IMR-90 (cell line): Measurements from ENCODE around the gene TUBGCP6. TPM values are rescaled to one million over a fixed set of nuclear protein-coding genes. Genes with fewer than 3 reads are reported as not detected.

Experiments used
- ATAC-seq: fragments of 200-7000 bp; cut with Tn5 transposase; 2 replicates; pipeline ENCODE4 v1.9.1; 2020; ENCODE audit warnings: low read depth, mild to moderate bottlenecking, moderate library complexity
- BruUV-seq: library from RNA; stranded (reverse); fragments of 400-500 nt; replicated peaks from 2 replicates; lab custom pipeline; 2021; lab: Mats Ljungman, UMichigan
- CTCF ChIA-PET: fragments of 300-600 bp; formaldehyde crosslinking; extraction: SDS; loops from one replicate; lab custom pipeline; 2021; ENCODE audit warnings: antibody characterized with exemption; lab: Yijun Ruan, JAX
- POLR2A ChIA-PET: fragments of 300-600 bp; sonication (Branson Sonifier 250); formaldehyde crosslinking; loops from one replicate; lab custom pipeline; 2022; ENCODE audit warnings: antibody characterized with exemption; ENCODE audit not compliant: unreplicated experiment; lab: Charles Lee
- DNase-seq: peaks from one replicate; pipeline ENCODE4 v3.0.0; 2013
- H2AFZ ChIP-seq: replicated peaks from 2 replicates; pipeline ENCODE3; 2013; ENCODE audit warnings: low read length, mild to moderate bottlenecking; ENCODE audit not compliant: poor library complexity
- H2AK5ac ChIP-seq: 2 replicates; pipeline ENCODE4 v1.6.1; 2013; ENCODE audit warnings: low read depth, low read length, inconsistent platforms
- H2AK9ac ChIP-seq: replicated peaks from 2 replicates; pipeline ENCODE3; 2013; ENCODE audit warnings: mild to moderate bottlenecking, low read depth, low read length, moderate library complexity; ENCODE audit not compliant: poor library complexity
- H2BK120ac ChIP-seq: 2 replicates; pipeline ENCODE4 v1.6.1; 2013; ENCODE audit warnings: low read depth, low read length, inconsistent platforms
- H2BK15ac ChIP-seq: 3 replicates; pipeline ENCODE4 v1.6.1; 2013; ENCODE audit warnings: low read depth, low read length, inconsistent platforms
- H2BK20ac ChIP-seq: 2 replicates; pipeline ENCODE4 v1.6.1; 2013; ENCODE audit warnings: low read depth, mild to moderate bottlenecking, inconsistent platforms, low read length, moderate library complexity
- H2BK5ac ChIP-seq: 2 replicates; pipeline ENCODE4 v1.6.1; 2013; ENCODE audit warnings: mild to moderate bottlenecking, low read depth, low read length, inconsistent platforms; ENCODE audit not compliant: poor library complexity, severe bottlenecking
- H3K14ac ChIP-seq: replicated peaks from 2 replicates; pipeline ENCODE4 v1.6.1; 2013; ENCODE audit warnings: low read depth, low read length, inconsistent platforms
- H3K18ac ChIP-seq: 2 replicates; pipeline ENCODE4 v1.6.1; 2013; ENCODE audit warnings: low read depth, low read length, control low read depth
- H3K23ac ChIP-seq: 2 replicates; pipeline ENCODE4 v1.6.1; 2013; ENCODE audit warnings: low read depth, low read length, inconsistent platforms
- H3K27ac ChIP-seq: 2 replicates; pipeline ENCODE4 v1.5.1; 2013; ENCODE audit warnings: mild to moderate bottlenecking, control low read depth, low read length; ENCODE audit not compliant: insufficient read depth
- H3K27me3 ChIP-seq: 2 replicates; pipeline ENCODE4 v1.6.1; 2013; ENCODE audit warnings: low read length; ENCODE audit not compliant: control insufficient read depth, insufficient read depth
- H3K36me3 ChIP-seq: 2 replicates; pipeline ENCODE4 v1.6.1; 2013; ENCODE audit warnings: low read length, mixed read lengths; ENCODE audit not compliant: control insufficient read depth, insufficient read depth
- H3K4ac ChIP-seq: 2 replicates; pipeline ENCODE4 v1.6.1; 2013; ENCODE audit warnings: low read depth, low read length, inconsistent platforms
- H3K4me1 ChIP-seq: 2 replicates; pipeline ENCODE4 v1.6.1; 2013; ENCODE audit warnings: low read length, mixed read lengths; ENCODE audit not compliant: control insufficient read depth, insufficient read depth
- H3K4me2 ChIP-seq: 2 replicates; pipeline ENCODE4 v1.6.1; 2013; ENCODE audit warnings: low read depth, mild to moderate bottlenecking, control low read depth, low read length, moderate library complexity
- H3K4me3 ChIP-seq: 2 replicates; pipeline ENCODE4 v1.5.1; 2013; ENCODE audit warnings: low read depth, mild to moderate bottlenecking, control low read depth, low read length, moderate library complexity; ENCODE audit not compliant: insufficient read depth
- H3K56ac ChIP-seq: 2 replicates; pipeline ENCODE4 v1.6.1; 2013; ENCODE audit warnings: low read length, inconsistent platforms; ENCODE audit not compliant: insufficient read depth; ENCODE audit errors: extremely low read depth
- H3K79me1 ChIP-seq, 2 experiments: 2 replicates each; pipeline ENCODE4 v1.6.1; 2013; ENCODE audit warnings: low read length in 2 of 2, inconsistent platforms in 1 of 2, low read depth in 1 of 2
- H3K9ac ChIP-seq: 2 replicates; pipeline ENCODE4 v1.6.1; 2013; ENCODE audit warnings: low read depth, low read length, control low read depth
- H3K9me1 ChIP-seq: 2 replicates; pipeline ENCODE4 v1.6.1; 2013; ENCODE audit warnings: low read length, inconsistent platforms; ENCODE audit not compliant: insufficient read depth
- H3K9me3 ChIP-seq: 2 replicates; pipeline ENCODE4 v1.6.1; 2013; ENCODE audit warnings: low read length; ENCODE audit not compliant: control insufficient read depth, insufficient read depth
- H4K20me1 ChIP-seq: 2 replicates; pipeline ENCODE4 v1.6.1; 2013; ENCODE audit warnings: low read length, inconsistent platforms; ENCODE audit not compliant: insufficient read depth
- H4K5ac ChIP-seq: 2 replicates; pipeline ENCODE4 v1.6.1; 2013; ENCODE audit warnings: mild to moderate bottlenecking, low read depth, low read length, control low read depth
- H4K8ac ChIP-seq, 2 experiments: 2 replicates each; pipeline ENCODE4 v1.6.1; 2013; ENCODE audit warnings: low read depth in 2 of 2, low read length in 2 of 2, control low read depth in 1 of 2, inconsistent platforms in 1 of 2
- H4K91ac ChIP-seq: 2 replicates; pipeline ENCODE4 v1.6.1; 2013; ENCODE audit warnings: low read depth, low read length, inconsistent platforms; ENCODE audit not compliant: insufficient read depth
- CEBPB ChIP-seq: IDR thresholded peaks from 2 replicates; pipeline ENCODE4 v1.6.1; 2012; ENCODE audit warnings: low read depth, low read length, improper control_type of control experiment
- CHD1 ChIP-seq: IDR thresholded peaks from 2 replicates; pipeline ENCODE4 v1.6.1; 2012; ENCODE audit warnings: low read depth, low read length, improper control_type of control experiment
- FOS ChIP-seq: fragments of 150-350 bp; IDR thresholded peaks from 2 replicates; pipeline ENCODE4 v1.6.1; 2016; ENCODE audit warnings: low read depth, low read length
- MAFK ChIP-seq: IDR thresholded peaks from 2 replicates; pipeline ENCODE4 v1.6.1; 2012; ENCODE audit warnings: low read depth, low read length, improper control_type of control experiment
- MXI1 ChIP-seq: IDR thresholded peaks from 2 replicates; pipeline ENCODE4 v1.6.1; 2012; ENCODE audit warnings: low read depth, mild to moderate bottlenecking, low read length, moderate library complexity, borderline replicate concordance
- NFE2L2 ChIP-seq: fragments of 150-350 bp; IDR thresholded peaks from 2 replicates; pipeline ENCODE4 v1.6.1; 2016; ENCODE audit warnings: low read depth, mild to moderate bottlenecking, low read length
- POLR2A ChIP-seq: IDR thresholded peaks from 2 replicates; pipeline ENCODE4 v1.6.1; 2012; ENCODE audit warnings: mild to moderate bottlenecking, low read depth, low read length
- RAD21 ChIP-seq: IDR thresholded peaks from 2 replicates; pipeline ENCODE4 v1.6.1; 2012; ENCODE audit warnings: low read length, improper control_type of control experiment
- RCOR1 ChIP-seq: IDR thresholded peaks from 2 replicates; pipeline ENCODE4 v1.6.1; 2012; ENCODE audit warnings: mild to moderate bottlenecking, low read length, improper control_type of control experiment; ENCODE audit not compliant: insufficient replicate concordance
- RFX5 ChIP-seq: IDR thresholded peaks from 2 replicates; pipeline ENCODE4 v1.8.0; 2012; ENCODE audit warnings: low read depth, mild to moderate bottlenecking, low read length, moderate library complexity
- WGBS, 2 experiments: methylation state at CpG; one replicate each; pipeline versions ENCODE4 v1.1.5 to v1.1.7; 2013; ENCODE audit warnings: missing lambda C conversion rate in 2 of 2; ENCODE audit not compliant: insufficient read length in 1 of 2; ENCODE audit errors: extremely low coverage in 2 of 2; 5-methylcytosine and 5-hydroxymethylcytosine counted together
- dilution Hi-C: fragments of 300-500 bp; cut with HindIII; formaldehyde crosslinking; loops from one replicate; pipeline ENCODE4 v1.14.3; 2018; ENCODE audit warnings: low sequenced_read_pairs; ENCODE audit not compliant: unreplicated experiment
- in situ Hi-C: fragments of 300-500 bp; cut with MboI; formaldehyde crosslinking; loops from 3 replicates; pipeline ENCODE4 v1.14.3; 2019; ENCODE audit warnings: low sequenced_read_pairs, inconsistent platforms, mixed read lengths
- intact Hi-C: fragments of 100-400 bp; cut with micrococcal nuclease; formaldehyde crosslinking; loops from 2 replicates; pipeline ENCODE4 v1.10.0; 2022
- polyA plus RNA-seq, 3 experiments: library from polyadenylated mRNA; depleted of rRNA; stranded (reverse); fragments of >200 nt; gene quantifications; 2 replicates each; pipeline ENCODE4 v1.2.3, GENCODE V29; 2012; ENCODE audit warnings: low replicate concordance in 1 of 3
- total RNA-seq: library from RNA; depleted of rRNA; stranded (reverse); fragments of >200 nt; gene quantifications from 2 replicates; pipeline ENCODE4 v1.2.3, GENCODE V29; 2012
- TF ChIP-seq, protein P1 (sequence below): conservative IDR thresholded peaks from 2 replicates; pipeline ENCODE4 v1.5.1; 2012; ENCODE audit warnings: mild to moderate bottlenecking, low read depth, low read length, improper control_type of control experiment
- TF ChIP-seq, protein P2 (sequence below): fragments of 150-350 bp; IDR thresholded peaks from 2 replicates; pipeline ENCODE4 v1.6.1; 2017; ENCODE audit warnings: mild to moderate bottlenecking, antibody characterized with exemption, low read length, low read depth

TUBGCP6 gene
- total and polyA plus RNA-seq, 2 of the 4 experiments (the other 2 are of a cell fraction): 10.8 to 28.6 TPM

DNA sequence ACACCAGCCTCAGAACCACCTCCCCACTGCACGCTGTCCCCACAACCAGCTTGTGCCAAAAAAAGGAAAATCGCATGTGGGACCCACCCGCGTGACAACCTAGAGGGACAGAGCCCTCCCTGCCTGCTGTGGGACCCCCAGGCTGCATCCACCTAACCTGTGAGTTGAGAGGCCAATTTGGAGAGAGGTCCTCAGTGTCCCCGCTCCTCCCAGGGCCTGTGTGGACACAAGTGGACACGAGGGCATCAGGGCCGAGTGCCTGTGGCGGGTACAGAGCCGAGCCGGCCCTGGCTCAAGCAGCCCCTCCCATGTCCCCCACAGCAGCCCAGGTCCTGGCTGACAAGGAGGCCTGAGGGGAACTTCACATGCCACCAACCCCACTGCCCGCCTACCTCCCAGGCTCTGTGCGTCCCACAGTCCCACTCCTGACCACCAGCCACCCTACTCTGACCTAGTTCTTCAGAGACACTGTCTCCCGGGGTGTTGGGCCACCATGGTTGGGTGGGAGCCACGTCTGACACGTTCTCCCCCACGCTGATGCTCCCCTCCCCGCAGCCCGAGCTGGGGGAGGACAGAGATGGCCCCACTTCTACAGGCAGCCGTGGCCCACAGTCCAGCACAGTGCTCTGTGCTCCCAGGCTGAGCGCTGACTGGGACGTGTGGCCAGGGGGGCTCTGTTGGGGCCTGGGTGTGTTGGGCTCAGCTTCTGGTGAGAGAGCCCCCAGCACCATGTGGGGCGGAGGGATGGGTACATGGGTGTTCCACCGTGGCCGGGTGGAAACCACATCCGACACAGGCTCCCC, 24.8 kb downstream of the TUBGCP6 start (continued):
- TF ChIP-seq MAFK: no peak

DNA sequence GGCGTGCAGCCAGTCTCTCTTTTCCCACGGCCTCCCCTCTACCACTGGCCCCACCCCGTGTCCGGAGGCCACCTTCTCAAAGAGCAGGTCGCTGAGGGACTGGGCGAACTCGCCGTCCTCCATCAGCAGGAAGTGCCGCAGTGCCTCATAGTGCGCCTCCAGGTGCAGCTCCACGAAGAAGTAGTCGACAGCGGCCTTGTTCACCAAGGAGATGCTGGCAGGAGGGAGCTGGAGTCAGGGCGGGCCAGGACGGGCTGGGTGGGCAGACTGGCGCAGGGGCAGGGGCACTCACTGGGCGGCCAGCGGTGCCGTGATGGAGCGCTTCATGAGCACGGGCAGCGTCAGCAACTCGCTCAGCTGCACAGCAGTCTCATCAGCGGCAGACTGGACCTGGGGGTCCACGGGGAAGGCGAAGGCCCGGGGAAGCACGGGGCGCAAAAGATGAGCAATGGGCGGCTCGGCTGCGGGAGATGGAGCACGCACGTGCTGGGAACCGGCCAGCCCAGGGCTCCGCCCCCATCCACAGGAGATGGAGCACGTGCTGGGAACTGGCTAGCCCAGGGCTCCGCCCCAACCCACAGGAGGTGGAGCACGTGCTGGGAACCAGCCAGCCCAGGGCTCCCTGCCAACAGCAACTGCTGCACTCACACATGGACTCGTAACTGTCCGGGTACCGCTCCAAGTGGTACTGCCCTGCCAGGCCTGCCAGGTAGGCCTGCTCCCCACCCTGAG, 25.7 kb downstream of the TUBGCP6 start:
- H3K23ac ChIP-seq: no peak overlapping the region
- peaks cover 6% of the 10 kb centered on the region; the same call in 1 of the 2 replicates for H3K9me1 ChIP-seq
- ChIA-PET POLR2A (no interaction called here), CTCF (no interaction called here)
- H3K27me3 ChIP-seq: no peaks in the 10 kb centered on the region
- H3K56ac ChIP-seq: no peak overlapping the region
- no peaks in the 10 kb centered on the region for H3K4me1 ChIP-seq
- H3K18ac ChIP-seq: no peak overlapping the region
- H3K4me3 ChIP-seq: no peak overlapping the region
- H2BK20ac ChIP-seq: no peak overlapping the region
- H3K4me2 ChIP-seq: no peak overlapping the region
- dilution Hi-C loops (no loop called here), in situ Hi-C loops (loop anchor here (25.0 kb wide), 1 partner anchor 407 kb away; no protein-coding TSS in a partner anchor), intact Hi-C loops (no loop called here)
- no peak overlapping the region for H2BK15ac ChIP-seq
- H4K8ac ChIP-seq: no peak overlapping the region
- no peak overlapping the region for H4K91ac ChIP-seq
- no TSS peak for BruUV-seq
- ATAC-seq (peak; percentile 76), DNase-seq (peak; percentile 74)
- no peak overlapping the region for H3K27ac ChIP-seq
- no peak overlapping the region for H3K4ac ChIP-seq
- H3K79me1 ChIP-seq: peaks cover 16 to 22% of the 10 kb centered on the region in 2 experiments
- no peak overlapping the region for H3K9ac ChIP-seq
- H2AK9ac ChIP-seq: peak overlapping the region; percentile 52
- peaks cover 80% of the 10 kb centered on the region for H3K36me3 ChIP-seq
- peaks cover 41% of the 10 kb centered on the region for H4K20me1 ChIP-seq
- peak overlapping the region; percentile 13 for H2AFZ ChIP-seq
- no peak overlapping the region for H4K5ac ChIP-seq
- H3K14ac ChIP-seq: no peak overlapping the region
- no peak overlapping the region for H2BK120ac ChIP-seq
- 76% methylated on average over 27 of the region's 42 CpGs; no CpG with 5 or more reads in 1 of the 2 experiments for WGBS, 2 experiments
- no peaks in the 10 kb centered on the region for H3K9me3 ChIP-seq
- H2BK5ac ChIP-seq: no peak overlapping the region
- H2AK5ac ChIP-seq: no peak overlapping the region
- no peak for TF ChIP-seq RAD21
- TF ChIP-seq MXI1: peak; percentile 86; the same call in 1 of the 2 replicates
- no peak for TF ChIP-seq POLR2A
- no peak for TF ChIP-seq FOS
- no peak for TF ChIP-seq NFE2L2
- TF ChIP-seq CHD1: no peak
- TF ChIP-seq CEBPB: no peak
- TF ChIP-seq RFX5: no peak
- TF ChIP-seq, protein P1, sequence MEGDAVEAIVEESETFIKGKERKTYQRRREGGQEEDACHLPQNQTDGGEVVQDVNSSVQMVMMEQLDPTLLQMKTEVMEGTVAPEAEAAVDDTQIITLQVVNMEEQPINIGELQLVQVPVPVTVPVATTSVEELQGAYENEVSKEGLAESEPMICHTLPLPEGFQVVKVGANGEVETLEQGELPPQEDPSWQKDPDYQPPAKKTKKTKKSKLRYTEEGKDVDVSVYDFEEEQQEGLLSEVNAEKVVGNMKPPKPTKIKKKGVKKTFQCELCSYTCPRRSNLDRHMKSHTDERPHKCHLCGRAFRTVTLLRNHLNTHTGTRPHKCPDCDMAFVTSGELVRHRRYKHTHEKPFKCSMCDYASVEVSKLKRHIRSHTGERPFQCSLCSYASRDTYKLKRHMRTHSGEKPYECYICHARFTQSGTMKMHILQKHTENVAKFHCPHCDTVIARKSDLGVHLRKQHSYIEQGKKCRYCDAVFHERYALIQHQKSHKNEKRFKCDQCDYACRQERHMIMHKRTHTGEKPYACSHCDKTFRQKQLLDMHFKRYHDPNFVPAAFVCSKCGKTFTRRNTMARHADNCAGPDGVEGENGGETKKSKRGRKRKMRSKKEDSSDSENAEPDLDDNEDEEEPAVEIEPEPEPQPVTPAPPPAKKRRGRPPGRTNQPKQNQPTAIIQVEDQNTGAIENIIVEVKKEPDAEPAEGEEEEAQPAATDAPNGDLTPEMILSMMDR: no peak
- TF ChIP-seq RCOR1: no peak
- no peak for TF ChIP-seq MAFK
- TF ChIP-seq, protein P2, sequence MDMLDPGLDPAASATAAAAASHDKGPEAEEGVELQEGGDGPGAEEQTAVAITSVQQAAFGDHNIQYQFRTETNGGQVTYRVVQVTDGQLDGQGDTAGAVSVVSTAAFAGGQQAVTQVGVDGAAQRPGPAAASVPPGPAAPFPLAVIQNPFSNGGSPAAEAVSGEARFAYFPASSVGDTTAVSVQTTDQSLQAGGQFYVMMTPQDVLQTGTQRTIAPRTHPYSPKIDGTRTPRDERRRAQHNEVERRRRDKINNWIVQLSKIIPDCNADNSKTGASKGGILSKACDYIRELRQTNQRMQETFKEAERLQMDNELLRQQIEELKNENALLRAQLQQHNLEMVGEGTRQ: peak; percentile 89
